LNCAP (cell line): ENCODE measurements around the gene SEH1L.

ENCODE experiments used
- CTCF ChIP-seq: fragments of 450-650 bp; IDR thresholded peaks from 2 replicates; pipeline ENCODE4 v1.5.1; 2017; ENCODE audit warnings: mild to moderate bottlenecking

The SEH1L gene

DNA sequence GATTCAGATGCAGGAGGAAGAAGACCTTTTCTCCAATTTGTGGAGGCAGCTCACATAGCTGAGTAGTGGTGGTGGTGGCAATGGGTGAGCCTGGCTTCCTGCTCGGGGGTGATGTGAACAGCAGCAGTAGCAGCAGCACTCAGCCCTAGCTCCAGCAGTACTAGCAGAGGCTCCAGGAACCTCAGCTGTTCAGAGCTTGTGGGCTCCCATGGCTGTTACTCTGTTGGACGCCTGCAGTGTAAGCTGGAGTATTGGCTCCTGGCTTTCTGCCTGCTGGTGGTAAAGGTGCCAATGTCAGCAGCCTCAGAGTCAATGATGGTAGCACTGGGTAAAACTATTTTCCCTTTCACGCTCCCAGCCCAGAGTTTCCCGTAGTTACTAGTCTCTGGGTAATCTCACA lies 3.1 kb upstream of the SEH1L start:
- TF ChIP-seq CTCF = no peak

GRCh38 chr18:12946549-12947284 lies 1.1 kb upstream of the SEH1L start:
- no peak for TF ChIP-seq CTCF

DNA sequence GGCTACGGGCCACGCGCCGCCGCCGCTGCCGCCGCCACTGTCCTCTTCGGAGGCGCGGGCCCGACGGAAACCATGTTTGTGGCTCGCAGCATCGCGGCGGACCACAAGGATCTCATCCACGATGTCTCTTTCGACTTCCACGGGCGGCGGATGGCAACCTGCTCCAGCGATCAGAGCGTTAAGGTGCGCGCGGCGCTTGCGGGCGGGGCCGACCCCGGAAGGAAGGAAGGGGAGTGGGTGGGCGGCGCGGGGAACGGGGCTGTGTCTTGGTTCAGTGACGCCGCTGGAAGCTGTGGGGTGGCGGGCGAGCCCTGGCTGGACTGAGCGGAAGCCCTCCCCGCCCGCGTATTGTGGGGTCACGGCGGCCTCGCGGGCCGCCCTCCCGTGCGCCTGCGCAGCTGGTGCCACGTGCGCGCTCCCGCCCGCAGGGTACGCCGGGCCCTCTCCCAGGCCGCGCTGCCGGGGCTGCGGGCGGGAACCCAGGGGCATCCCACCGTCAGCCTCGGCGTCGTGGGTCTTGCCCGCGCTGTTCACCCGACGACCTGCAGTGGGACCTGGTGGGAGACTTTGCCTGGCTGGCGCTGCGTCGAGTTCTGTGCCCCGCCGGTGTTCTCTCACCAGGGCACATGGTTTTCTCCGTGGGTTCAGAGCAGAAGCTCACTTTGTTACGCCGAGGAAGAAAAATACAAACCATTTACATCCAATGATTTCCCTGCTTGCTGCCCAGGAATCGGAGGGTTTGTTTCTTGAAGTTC lies 416 bp downstream of the SEH1L start:
- no peak for TF ChIP-seq CTCF

GRCh38 chr18:12958478-12958877 lies 10.7 kb downstream of the SEH1L start:
- no peak for TF ChIP-seq CTCF

GRCh38 chr18:12960395-12960794 lies 12.6 kb downstream of the SEH1L start:
- no peak for TF ChIP-seq CTCF

DNA sequence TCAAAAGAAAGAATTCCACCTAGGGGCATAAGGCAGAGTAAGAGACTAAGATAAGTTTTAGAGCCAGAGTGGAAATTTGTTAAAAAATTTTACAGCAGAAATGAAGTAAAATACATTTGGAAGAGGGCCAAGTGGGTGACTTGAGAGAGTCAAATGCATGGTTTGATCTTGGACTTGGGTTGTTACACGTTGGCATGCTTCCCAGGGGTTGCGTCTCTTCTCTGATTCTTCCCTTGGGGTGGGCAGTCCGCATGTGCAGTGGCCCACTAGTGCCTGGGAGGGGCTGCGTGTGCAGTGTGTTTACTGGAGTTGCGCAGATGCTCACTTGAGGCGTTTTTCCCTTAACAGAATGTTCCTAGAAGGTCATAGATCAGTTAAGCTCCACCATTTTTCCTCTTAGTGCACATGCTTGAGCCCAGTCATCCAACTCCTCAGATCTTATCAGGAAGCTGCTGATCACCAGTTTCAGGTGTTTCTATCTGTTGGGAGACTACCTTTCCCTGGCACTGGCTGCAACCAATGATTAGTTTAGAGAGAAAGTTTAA lies 13.1 kb downstream of the SEH1L start:
- TF ChIP-seq CTCF = no peak

DNA sequence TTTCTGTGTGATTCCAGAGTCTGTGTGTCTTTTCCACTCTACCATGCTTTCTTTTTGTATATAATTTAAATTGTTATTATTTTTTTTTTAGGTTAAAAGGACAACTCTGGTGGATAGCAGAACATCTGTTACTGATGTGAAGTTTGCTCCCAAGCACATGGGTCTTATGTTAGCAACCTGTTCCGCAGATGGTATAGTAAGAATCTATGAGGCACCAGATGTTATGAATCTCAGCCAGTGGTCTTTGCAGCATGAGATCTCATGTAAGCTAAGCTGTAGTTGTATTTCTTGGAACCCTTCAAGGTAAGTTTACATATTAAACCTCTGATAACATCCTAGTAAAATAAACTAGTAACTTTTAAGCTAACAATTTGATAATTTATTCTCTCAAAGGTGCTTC lies 15.3 kb downstream of the SEH1L start:
- TF ChIP-seq CTCF = no peak
